Esophagus (tissue), 2 donors: ENCODE data around the gene TMEM63A. TPM values are rescaled to one million over a fixed set of nuclear protein-coding genes. Genes with fewer than 3 reads are reported as not detected.

Source experiments
- H3K27ac ChIP-seq, 2 donors: one replicate each; pipeline ENCODE4 v1.5.1; 2013; ENCODE audit warnings: low read depth in 2 of 2, mild to moderate bottlenecking in 2 of 2, inconsistent platforms in 1 of 2, low read length in 1 of 2, moderate library complexity in 1 of 2
- H3K27me3 ChIP-seq, 2 donors: one replicate each; pipeline ENCODE4 v1.6.1; 2013; ENCODE audit warnings: low read length in 2 of 2, control low read depth in 1 of 2, mild to moderate bottlenecking in 1 of 2; ENCODE audit not compliant: insufficient read depth in 2 of 2, control insufficient read depth in 1 of 2
- H3K36me3 ChIP-seq, 2 donors: one replicate each; pipeline ENCODE4 v1.6.1; 2013; ENCODE audit warnings: low read length in 1 of 2; ENCODE audit not compliant: control insufficient read depth in 2 of 2, insufficient read depth in 2 of 2
- H3K4me1 ChIP-seq, 2 donors: one replicate each; pipeline ENCODE4 v1.6.1; 2013; ENCODE audit warnings: low read length in 1 of 2; ENCODE audit not compliant: control insufficient read depth in 2 of 2, insufficient read depth in 2 of 2
- H3K4me3 ChIP-seq, 2 donors: one replicate each; pipeline ENCODE4 v1.5.1; 2013; ENCODE audit warnings: low read length in 2 of 2, mild to moderate bottlenecking in 2 of 2, low read depth in 1 of 2, moderate library complexity in 1 of 2
- H3K9me3 ChIP-seq, 2 donors: one replicate each; pipeline ENCODE4 v1.6.1; 2013; ENCODE audit warnings: mild to moderate bottlenecking in 2 of 2, low read depth in 1 of 2, low read length in 1 of 2, moderate library complexity in 1 of 2; ENCODE audit not compliant: control insufficient read depth in 2 of 2, insufficient read depth in 1 of 2
- WGBS, 2 donors: extraction: QIAGEN DNeasy Blood & Tissue Kit; methylation state at CpG; one replicate each; pipeline ENCODE4 v1.1.7; 2013; 5-methylcytosine and 5-hydroxymethylcytosine counted together
- polyA plus RNA-seq, 2 donors: library from polyadenylated mRNA; stranded (reverse); fragments of 200-250 nt; gene quantifications; one replicate each; pipeline ENCODE4 v1.2.3, GENCODE V29; 2013
- donor health status: healthy with polysubstance abuse.
- donor health status: Bipolar disorder and iron deficiency.

The TMEM63A gene
- polyA plus RNA-seq, 2 donors, result 11.2 to 34.9 TPM

DNA sequence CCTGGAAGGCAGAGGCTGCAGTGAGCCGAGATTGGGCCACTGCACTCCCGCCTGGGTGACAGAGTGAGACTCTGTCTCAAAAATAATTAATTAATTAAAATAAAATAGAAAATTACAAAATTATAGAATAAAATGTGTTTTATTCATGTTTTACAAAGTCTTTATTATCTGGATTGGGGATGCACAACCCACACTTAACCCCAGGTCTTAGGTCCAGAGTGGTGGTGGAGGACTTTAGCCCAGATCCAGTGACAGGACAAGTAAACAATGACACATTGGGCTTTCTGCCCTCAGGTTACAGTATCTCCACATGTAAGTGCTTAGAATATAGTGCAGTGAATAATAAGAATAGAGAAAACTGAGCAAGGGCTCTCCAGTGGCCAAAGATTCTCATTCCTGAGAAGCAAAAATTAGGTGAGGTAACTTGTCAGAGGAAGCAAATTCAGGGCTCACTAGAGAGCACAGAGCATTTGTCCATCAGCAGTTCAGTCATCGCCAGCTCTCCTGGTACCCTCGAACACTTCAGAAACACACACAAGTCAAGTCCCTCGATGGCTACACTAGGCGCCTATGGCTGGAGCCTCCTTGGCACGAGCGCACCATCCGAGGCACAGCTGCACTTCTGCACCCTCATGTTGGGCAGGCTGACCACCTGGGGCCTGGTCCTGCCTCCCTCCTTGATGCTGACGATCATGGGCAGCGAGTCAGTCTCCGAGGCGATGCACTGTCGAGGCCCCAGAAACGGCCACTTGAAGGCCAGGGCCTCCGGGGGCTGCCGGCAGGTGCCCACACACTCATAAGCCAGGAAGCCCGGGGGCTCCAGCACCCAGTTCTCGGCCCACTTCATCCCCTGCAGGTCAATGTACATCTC, 4.2 kb upstream of the TMEM63A start:
- Histone ChIP-seq H3K36me3 (no peaks in the 10 kb centered on the region), H3K4me1 (peaks cover 0 to under 1% of the 10 kb centered on the region in 2 donors), H3K4me3 (no peak overlapping the region), H3K9me3 (no peaks in the 10 kb centered on the region), H3K27ac (no peak overlapping the region), H3K27me3 (no peaks in the 10 kb centered on the region)
- WGBS, 2 donors, result 91 to 93% methylated on average over 19 of the region's 19 CpGs

DNA sequence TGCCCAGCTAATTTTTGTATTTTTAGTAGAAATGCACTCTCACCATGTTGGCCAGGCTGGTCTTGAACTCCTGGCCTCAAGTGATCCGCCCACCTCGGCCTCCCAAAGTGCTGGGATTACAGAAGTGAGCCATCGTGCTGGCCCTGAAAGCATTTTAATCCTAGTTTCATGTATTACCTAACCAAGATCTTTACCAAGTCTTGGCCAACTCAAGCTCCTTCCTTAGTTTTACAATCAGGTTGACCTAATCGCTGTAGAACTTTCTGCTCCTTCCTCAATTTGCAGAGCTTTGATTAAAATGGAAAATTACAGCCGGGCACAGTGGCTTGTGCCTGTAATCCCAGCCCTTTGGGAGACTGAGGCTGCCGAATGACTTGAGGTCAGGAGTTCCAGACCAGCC, 3.2 kb upstream of the TMEM63A start:
- Histone ChIP-seq H3K4me3 (no peak overlapping the region), H3K4me1 (peaks cover 3 to 7% of the 10 kb centered on the region in 2 donors), H3K27me3 (no peaks in the 10 kb centered on the region), H3K27ac (no peak overlapping the region), H3K9me3 (no peaks in the 10 kb centered on the region), H3K36me3 (no peaks in the 10 kb centered on the region)
- WGBS, 2 donors, result 93% methylated on average over 6 of the region's 6 CpGs

DNA sequence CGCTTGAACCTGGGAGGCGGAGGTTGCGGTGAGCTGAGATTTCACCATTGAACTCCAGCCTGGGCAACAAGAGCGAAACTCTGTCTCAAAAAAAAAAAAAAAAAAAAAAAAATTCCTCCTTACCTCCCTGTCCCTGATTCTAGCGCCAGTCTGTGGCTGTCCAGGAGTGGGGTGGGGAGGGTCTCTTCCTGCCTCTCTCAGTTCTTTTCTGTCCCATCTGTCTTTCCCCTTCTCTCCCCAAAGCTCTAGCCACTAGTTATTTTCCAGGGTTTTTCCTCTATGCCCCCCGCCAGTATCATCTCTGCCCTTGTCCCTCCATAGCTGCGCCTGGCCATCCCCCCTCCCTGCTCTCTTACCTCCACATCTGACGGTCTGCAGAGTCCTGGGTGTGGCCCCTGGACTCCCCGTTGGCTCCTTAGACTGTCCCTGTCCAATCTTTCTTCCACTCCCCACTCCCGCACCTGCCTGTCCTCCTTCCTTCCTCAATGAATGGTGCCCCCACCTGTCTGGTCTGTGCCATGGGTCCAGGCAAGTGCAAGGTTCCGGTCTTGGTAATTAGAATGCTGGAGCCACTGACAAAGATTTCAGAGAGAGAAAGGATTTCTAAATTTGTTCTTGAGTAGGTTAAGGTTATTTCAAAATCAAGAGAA, 1.6 kb upstream of the TMEM63A start:
- 80 to 88% methylated on average over 10 of the region's 11 CpGs for WGBS, 2 donors
- H3K27ac ChIP-seq, result no peak overlapping the region

DNA sequence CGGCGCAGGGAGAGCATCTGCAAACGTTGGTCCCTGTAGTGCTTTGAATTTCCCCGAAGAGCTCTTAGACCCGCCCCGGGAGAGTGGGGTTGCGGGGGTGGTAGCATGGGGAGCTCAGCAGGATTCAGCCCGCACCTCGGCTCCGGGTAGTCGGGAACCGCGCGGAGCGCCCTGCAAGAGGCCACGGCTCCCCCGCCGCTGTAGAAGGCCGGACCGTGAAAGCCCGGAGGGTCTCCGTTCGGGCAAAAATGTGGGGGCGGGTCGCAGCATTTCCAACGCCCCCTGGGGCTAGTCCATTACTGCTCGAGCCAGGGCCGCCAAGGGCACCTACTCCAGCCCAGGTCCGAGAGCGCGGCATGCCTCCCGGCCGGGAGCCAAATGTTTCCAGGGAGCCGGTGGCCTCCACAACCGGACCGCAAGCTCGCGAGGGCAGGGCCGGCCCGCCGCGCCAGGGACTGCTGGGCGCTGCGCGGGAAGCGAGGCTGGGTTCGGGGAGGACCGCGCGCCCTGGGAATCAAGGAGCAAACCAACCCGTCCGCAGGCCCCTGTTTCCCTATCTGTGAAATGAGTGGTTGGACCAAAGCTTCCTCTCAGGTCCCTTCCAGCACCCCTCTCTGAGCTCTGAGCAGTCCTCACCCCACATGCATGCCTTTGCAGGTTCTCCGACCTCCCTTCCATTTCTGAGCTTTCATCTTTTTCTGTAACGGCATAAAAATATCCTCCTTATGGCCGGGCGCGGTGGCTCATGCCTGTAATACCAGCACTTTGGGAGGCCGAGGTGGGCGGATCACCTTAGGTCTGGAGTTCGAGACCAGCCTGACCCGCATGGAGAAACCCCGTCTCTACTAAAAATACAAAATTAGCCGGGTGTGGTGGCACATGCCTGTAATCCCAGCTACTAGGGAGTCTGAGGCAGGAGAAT, 775 bp upstream of the TMEM63A start:
- Histone ChIP-seq H3K27ac (peak overlapping the region; percentile 82 to 88), H3K27me3 (no peaks in the 10 kb centered on the region), H3K4me3 (peak overlapping the region; percentile 90 to 98), H3K36me3 (peaks cover 0 to 2% of the 10 kb centered on the region in 2 donors), H3K9me3 (no peaks in the 10 kb centered on the region), H3K4me1 (peaks cover 9 to 21% of the 10 kb centered on the region in 2 donors)
- WGBS, 2 donors, result 5% methylated on average over 54 to 63 of the region's 63 CpGs

More for the DNA sequence above, 1.6 kb upstream of the TMEM63A start:
- no peaks in the 10 kb centered on the region for H3K27me3 ChIP-seq
- no peak overlapping the region for H3K4me3 ChIP-seq
- peaks cover 6 to 19% of the 10 kb centered on the region in 2 donors for H3K4me1 ChIP-seq
- peaks cover 0 to 2% of the 10 kb centered on the region in 2 donors for H3K36me3 ChIP-seq
- no peaks in the 10 kb centered on the region for H3K9me3 ChIP-seq

DNA sequence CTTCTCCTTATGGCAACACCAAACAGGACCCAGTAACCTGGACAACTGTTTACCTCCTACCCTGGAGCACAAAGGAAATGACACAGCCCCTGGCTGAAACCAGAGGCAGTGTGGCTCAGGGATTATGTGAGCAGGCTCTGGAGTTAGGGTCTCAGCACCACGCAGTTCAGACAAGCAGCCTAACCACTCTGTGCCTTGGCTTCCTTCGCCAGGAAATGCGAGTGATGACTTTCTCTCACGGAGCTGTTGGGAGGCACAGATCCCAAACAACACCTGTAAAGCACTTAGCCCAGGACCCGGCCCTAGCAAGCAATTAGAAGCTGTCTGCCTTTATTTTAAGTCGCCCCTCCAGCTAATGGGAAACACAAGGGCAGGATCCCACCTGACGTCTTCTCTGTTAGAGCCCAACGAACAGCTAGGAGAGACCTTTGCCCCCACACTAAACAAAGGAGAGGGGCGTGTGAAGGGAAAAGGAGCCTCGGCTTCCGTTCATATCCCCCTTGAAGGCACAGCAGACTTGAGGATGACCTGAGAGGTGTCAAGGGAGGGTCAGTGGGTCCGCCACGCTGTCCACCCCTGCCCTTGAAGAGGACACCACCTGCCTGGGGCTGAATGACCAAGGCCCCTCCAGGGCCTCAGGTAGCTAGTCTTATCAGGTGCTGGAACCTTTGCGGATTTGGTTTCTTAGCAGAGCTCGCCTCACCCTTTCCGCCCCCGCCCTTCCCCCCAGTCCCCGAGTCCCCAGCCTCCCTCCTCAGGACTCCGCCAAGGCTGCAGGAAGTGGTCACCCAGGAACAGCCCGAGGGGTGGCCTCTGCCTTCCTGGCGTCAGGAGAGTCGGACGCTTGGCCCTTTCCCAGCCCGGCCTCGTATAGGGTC, 860 bp downstream of the TMEM63A start:
- Histone ChIP-seq H3K36me3 (peaks cover 0 to 5% of the 10 kb centered on the region in 2 donors), H3K4me3 (peak overlapping the region; percentile 90 to 98), H3K9me3 (no peaks in the 10 kb centered on the region), H3K27ac (peak overlapping the region; percentile 82 to 88), H3K4me1 (peaks cover 11 to 23% of the 10 kb centered on the region in 2 donors), H3K27me3 (no peaks in the 10 kb centered on the region)
- 3 to 8% methylated on average over 25 of the region's 25 CpGs for WGBS, 2 donors

DNA sequence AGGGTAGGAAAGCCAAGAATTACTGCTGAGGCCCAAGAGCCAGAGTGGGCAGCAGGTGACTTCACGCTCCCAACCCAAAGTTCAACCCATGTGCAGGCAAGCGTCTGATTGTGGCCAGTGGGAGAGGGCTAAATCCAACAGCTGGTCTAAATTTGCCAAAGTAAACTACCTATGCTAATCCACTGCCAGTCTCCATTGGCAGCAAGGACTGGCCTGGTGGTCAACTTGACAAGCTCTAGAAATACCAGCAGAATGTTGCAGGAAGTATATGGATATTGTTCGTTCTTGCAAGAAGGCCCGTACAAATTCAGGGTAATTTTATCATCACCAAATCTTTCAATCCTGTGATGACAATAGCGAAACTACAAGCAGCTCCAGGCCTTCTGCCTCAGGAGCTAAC, 1.5 kb downstream of the TMEM63A start:
- peaks cover 0 to 5% of the 10 kb centered on the region in 2 donors for H3K36me3 ChIP-seq
- no peaks in the 10 kb centered on the region for H3K9me3 ChIP-seq
- 46 to 67% methylated on average over 5 of the region's 5 CpGs for WGBS, 2 donors
- H3K27me3 ChIP-seq, result no peaks in the 10 kb centered on the region
- H3K27ac ChIP-seq, result peak overlapping the region in 1 of 2 donors; percentile 88
- peaks cover 11 to 26% of the 10 kb centered on the region in 2 donors for H3K4me1 ChIP-seq
- H3K4me3 ChIP-seq, result no peak overlapping the region

DNA sequence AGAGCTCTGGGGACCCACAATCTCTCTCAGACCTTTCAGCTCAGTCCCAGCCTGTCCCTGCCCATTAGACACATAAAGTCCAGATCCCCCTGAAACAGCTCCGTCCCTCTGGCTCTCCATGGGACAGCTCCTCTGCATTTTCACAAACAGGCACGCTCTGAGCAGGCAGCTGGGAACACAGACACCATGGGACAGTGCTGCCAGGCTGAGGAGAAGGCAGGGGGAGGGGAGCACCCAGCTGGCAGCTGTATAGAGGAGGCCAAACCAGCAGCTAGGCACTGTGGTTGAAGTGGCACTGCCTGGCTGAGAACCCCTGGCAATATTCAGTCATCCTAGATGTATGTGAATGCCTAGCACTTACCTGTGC, 2.0 kb downstream of the TMEM63A start:
- Histone ChIP-seq H3K4me1 (peaks cover 11 to 26% of the 10 kb centered on the region in 2 donors), H3K4me3 (no peak overlapping the region), H3K27ac (no peak overlapping the region), H3K36me3 (peaks cover 0 to 5% of the 10 kb centered on the region in 2 donors), H3K9me3 (no peaks in the 10 kb centered on the region), H3K27me3 (no peaks in the 10 kb centered on the region)
- WGBS, 2 donors, result 59 to 86% methylated on average over 2 of the region's 2 CpGs

DNA sequence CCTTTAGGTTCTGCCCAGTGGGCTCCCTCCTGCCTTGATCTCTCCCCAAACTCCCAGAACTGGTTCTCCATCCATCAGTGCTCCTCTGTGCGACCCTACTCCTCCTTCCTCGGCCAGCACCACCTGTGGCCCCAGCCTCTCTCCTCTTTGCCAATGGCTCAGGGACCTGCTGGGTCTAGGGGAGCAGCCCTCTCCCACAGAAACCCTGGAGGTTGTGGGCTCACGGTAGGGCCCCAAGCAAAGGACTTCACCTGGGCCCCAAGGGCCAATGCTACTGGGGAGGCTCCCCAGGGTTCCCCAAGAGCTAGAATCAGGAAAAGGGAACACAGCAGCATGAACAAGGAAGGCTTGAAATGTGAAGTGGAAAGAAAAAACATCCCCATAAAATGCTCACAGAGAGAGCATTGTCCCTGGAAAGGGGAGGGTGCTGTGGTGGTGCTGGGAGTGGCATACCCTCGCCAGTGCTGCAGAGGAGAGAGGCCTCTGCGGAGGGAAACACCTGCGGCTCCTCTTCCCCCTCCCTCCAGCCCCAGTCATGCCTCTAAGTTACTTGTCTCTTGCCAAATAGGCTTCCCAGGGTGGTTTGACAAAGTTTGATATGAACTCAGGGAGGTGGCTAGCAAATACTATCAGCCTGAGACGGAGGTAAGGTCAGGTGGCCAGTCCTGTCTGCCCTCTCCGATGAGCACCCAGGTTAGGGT, 2.5 kb downstream of the TMEM63A start:
- Histone ChIP-seq H3K4me1 (peaks cover 14 to 30% of the 10 kb centered on the region in 2 donors), H3K27ac (no peak overlapping the region), H3K36me3 (peaks cover 0 to 5% of the 10 kb centered on the region in 2 donors), H3K4me3 (no peak overlapping the region), H3K9me3 (no peaks in the 10 kb centered on the region), H3K27me3 (no peaks in the 10 kb centered on the region)
- WGBS, 2 donors, result 58 to 73% methylated on average over 8 of the region's 8 CpGs
